Ramos (cell line): Measurements from ENCODE around the gene LIMS2.

Source experiments
- in situ Hi-C: fragments of 300-500 bp; cut with MboI; formaldehyde crosslinking; loops from one replicate; pipeline ENCODE4 v1.14.3; 2022; ENCODE audit warnings: low sequenced_read_pairs; ENCODE audit not compliant: unreplicated experiment

Gene LIMS2, protein sequence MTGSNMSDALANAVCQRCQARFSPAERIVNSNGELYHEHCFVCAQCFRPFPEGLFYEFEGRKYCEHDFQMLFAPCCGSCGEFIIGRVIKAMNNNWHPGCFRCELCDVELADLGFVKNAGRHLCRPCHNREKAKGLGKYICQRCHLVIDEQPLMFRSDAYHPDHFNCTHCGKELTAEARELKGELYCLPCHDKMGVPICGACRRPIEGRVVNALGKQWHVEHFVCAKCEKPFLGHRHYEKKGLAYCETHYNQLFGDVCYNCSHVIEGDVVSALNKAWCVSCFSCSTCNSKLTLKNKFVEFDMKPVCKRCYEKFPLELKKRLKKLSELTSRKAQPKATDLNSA

GRCh38 chr2:127675331-127676261 lies at the start of gene LIMS2:
TSS of gene LIMS2 (minus strand) at chr2:127675530. CDS start at chr2:127675024, 506 bp downstream.
- in situ Hi-C loops = no loop called here

DNA sequence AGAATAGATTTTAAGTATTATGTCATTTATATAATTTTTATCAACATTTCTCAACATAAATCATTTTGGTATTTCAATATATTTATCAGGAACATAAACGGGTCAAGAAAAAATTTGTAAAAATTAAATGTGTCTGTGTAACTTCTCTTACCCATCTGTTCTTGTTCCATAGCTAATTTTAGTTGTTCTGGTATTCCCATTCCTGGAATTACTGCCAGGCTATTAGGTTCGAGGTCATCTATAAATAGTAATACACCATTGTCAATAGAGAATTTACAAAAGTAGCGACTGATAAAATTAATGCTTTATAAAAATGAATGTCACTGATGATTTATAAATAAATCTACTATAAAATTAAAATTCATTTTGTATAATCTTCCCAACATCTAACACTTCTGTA lies 47.5 kb upstream of the LIMS2 start:
- in situ Hi-C loops = no loop called here

DNA sequence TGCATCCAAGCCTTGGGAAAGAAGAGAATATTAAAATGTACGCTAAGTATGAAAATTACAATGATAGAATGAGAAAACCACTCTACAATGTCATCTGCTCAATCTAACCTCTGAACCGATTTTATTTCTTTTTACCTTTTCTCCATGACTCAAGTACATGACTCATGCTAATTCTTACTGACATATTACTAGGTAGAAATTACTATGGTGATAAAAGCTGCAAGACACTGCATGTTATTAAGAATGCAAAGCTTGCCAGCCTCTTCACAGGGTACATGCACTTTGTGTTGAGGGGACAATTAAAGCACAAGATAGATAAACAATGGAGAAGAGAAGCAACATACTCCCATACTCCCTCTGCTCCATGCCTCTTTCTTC lies 46.6 kb upstream of the LIMS2 start:
- in situ Hi-C loops = no loop called here

GRCh38 chr2:127721311-127721977 lies 46.1 kb upstream of the LIMS2 start:
- in situ Hi-C loops = no loop called here

DNA sequence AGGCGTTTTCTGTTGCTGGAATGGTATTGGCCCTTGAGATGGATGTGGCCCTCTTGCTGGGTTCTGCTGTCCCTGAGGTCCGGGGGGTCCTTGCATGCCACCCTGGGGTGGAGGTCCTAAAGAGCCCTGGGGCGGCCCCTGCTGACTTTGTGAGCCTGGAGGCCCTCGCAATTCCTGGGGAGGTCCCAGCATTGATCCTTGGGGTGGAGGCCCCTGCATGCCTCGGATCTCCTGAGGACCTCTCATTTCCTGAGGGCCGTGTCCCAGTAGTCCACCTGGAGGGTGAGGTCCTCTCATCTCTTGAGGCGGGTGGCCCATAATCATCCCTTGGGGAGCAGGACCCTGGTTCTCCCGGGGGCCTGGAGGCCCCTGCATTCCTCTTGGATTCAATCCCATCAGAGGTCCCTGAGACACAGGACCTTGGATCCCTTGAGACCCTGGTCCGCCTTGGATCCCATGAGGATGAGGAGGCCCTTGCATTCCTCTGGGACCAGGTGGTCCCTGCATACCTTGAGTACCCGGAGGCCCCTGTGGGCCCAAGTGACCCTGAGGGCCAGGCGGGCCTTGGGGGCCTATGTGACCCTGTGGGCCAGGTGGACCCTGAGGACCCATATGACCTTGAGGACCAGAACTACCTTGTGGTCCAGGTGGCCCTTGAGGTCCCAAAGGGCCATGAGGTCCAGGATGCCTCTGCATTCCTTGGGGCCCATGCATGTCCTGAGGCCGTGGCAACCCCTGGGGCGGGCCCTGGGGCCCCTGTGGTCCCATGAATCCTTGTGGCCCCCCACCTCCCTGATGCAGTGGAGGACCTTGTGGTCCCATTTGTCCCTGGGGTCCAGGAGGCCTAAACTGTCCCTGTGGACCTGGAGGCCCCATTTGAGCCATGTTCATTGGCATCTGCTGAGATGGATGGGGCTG lies 44.2 kb upstream of the LIMS2 start:
- in situ Hi-C loops = no loop called here

GRCh38 chr2:127718271-127718670 lies 42.9 kb upstream of the LIMS2 start:
- in situ Hi-C loops = no loop called here

DNA sequence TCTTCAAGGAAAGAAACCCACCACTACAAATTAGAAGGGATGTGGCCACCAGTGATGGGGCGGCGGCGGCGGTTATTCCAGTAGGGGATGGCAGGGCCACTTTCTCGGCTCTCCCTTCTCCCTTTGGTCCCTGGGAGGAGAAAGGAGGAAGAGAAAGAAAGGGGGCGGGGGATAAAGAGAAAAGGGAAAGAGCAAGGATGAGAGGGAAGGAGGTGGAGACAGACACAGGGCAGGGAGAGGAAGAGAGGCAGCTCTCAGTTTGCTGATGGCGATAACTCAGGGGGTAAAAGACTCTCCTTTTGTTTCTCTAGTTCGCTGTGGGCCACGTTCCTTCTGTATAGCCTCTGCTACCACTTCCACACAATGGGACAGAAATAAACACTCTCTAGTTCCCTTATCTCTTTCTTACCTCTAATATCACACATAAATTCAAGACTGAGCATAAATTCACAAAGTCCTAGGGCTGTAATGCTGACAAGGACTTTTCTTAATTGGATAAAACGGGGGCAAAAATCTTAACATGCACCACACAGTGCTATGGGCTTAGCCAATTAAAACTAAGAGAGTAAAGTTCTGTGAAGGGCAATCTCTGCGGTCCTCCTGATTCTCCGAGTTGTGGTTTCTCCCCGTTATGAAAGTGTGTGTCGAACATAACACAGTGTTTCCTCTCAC lies 40.6 kb upstream of the LIMS2 start:
- in situ Hi-C loops = no loop called here

DNA sequence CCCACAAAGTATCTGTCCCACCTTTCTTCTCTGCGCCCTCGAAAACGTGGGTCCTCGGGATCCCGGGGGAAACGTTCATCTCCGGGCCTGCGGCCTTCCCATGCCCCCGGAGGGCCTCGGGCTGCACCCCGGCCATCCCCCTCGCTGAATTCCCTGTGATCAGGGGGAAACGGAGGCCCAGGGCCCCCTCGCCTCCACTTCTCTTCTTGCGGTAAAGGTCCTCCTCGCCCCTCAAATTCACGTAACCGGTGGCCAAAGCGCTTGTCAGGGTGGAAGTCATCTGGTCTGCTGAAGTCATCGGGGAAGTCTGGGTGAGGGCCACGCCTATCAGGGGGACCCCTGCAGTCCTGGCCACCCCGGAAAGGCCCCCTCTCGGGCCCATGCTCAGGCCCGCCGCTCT lies 38.2 kb upstream of the LIMS2 start:
- in situ Hi-C loops = no loop called here

DNA sequence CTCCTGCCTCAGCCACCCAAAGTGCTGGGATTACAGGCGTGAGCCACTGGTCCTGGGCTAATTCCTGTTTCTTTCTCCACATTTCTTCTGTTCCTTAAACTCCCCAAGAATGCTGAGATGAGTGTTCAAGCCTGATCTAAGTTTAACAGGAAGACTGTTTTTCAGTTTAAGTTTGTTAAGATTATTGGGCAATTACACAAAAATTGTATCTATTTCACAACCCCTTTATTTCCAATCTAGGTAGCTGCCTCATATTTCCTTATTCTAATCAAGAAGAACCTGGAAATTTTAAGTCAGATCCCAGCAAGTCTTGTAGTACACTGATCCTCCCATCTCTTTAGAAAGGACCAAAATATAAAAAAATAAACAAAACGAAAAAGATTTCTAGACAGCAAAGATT lies 37.7 kb upstream of the LIMS2 start:
- in situ Hi-C loops = no loop called here

- in situ Hi-C loops = no loop called here
Measured at GRCh38 chr2:127709336-127709735, 34.0 kb upstream of the LIMS2 start.

- in situ Hi-C loops = no loop called here
Measured at GRCh38 chr2:127707890-127708648, 32.7 kb upstream of the LIMS2 start.

- in situ Hi-C loops = no loop called here
Measured at GRCh38 chr2:127706215-127706990, 31.1 kb upstream of the LIMS2 start.

- in situ Hi-C loops = no loop called here
Measured at GRCh38 chr2:127705391-127706065, 30.2 kb upstream of the LIMS2 start.

DNA sequence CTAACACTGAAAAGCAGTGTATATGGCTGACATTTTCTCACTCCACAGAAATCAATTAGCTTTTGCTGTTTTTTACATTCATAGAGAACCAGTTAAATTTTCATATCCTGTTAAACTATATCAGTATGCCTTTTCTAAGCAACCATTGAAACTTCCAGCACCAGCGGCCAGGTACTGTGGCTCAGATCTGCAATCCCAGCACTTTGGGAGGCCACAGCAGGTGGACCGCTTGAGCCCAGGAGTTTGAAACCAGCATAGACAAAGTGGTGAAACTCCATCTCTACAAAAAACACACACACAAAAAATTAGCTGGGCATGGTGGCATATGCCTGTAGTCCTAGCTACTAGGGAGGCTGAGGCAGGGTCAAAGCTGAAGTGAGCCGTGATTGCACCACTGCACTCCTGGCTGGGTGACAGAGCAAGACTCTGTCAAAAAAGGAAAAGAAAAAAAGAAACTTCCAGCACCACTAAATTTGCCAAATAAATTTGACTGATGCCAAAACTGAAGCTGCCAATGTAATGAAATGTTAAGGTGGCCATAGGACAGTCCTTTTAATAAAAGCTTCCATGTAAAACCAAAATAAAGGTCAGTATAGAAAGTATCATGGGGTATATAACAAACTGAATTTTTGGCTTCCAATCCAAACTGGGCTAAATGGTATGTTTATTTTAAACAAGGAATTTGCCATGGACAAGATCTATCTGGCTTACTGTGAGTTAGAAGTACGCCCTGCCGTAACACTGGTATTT lies 29.5 kb upstream of the LIMS2 start:
- in situ Hi-C loops = no loop called here

GRCh38 chr2:127703282-127703681 lies 28.0 kb upstream of the LIMS2 start:
- in situ Hi-C loops = no loop called here

- in situ Hi-C loops = no loop called here
Measured at GRCh38 chr2:127702395-127703009, 27.2 kb upstream of the LIMS2 start.
